ENCODE data around the gene DLG2.
"Not testable (repeated sequence)": the region's sequence is repeated elsewhere in the genome, so short reads cannot be mapped to it uniquely, and the experiment has no call there.

GRCh38 chr11:84308491-84308890 is 1318.7 kb downstream of the DLG2 start:
- TF ChIP-seq CTCF (IDR thresholded peaks at IDR 0.05; ENCODE audit: low read depth, low read length, poor library complexity, severe bottlenecking); EZH2phosphoT487 (IDR thresholded peaks at IDR 0.05; ENCODE audit: borderline replicate concordance, low read length): not testable (repeated sequence)

Measured in DOHH2 (cell line).